ENCODE measurements around the gene LHX3.

The LHX3 gene

DNA sequence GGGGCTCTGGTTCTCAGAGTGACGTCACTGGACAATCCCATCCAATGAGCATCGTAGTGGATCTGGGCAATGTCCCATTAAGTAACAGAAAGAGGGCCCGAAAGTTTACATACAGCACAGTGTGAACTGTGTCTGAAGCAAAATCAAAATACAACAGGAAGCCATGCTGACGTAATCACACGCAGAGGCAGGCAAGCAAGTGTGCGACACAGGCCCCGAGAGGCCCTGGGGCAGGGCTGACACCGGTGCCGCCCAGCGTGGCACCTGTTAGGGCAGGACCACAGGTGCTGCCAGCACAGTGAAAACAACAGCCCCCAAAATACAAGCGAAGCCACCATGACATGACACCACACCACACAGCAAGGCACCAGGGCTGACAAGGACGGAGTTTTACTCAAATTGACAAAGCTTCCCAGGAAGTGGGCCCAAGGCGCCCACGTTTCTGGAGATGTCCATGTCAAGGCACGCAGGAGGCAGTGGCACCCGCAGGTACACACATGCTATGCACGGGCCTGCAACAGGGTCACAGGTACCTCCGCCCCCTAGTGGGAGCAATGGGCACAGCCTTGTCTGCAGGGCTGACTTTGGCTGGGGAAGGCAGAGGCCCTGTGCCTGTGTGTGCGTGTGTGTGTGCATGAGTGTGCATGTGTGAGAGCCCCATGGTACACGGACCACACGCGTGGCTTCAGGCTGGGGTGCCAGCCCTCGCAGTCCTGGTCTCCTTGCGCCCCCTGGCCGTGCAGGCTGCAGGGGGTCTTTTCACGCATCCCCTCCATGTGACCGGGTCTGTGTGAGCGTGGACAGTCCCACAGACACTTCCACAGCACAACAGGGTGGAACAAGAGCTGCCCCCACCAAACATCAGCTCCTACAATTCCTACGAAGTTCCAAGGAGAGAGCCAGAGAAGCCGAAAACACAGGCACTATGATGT lies 21.1 kb upstream of the LHX3 start:
- in situ Hi-C loops (cut with HindIII; ENCODE audit: low pct_ligation_motif_present, low sequenced_read_pairs), result no loop called here
- TF ChIP-seq, protein P1, sequence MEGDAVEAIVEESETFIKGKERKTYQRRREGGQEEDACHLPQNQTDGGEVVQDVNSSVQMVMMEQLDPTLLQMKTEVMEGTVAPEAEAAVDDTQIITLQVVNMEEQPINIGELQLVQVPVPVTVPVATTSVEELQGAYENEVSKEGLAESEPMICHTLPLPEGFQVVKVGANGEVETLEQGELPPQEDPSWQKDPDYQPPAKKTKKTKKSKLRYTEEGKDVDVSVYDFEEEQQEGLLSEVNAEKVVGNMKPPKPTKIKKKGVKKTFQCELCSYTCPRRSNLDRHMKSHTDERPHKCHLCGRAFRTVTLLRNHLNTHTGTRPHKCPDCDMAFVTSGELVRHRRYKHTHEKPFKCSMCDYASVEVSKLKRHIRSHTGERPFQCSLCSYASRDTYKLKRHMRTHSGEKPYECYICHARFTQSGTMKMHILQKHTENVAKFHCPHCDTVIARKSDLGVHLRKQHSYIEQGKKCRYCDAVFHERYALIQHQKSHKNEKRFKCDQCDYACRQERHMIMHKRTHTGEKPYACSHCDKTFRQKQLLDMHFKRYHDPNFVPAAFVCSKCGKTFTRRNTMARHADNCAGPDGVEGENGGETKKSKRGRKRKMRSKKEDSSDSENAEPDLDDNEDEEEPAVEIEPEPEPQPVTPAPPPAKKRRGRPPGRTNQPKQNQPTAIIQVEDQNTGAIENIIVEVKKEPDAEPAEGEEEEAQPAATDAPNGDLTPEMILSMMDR (IDR thresholded peaks at IDR 0.05; ENCODE audit: low read depth, low read length, missing control alignments), result peak; percentile 94
- H3K36me3 ChIP-seq (replicated peaks), result peaks cover 4% of the 10 kb centered on the region
- no peak overlapping the region for H3K27ac ChIP-seq
- H3K4me3 ChIP-seq (ENCODE audit: low read depth, low read length), result no peak overlapping the region
- H3K27me3 ChIP-seq (replicated peaks), result no peaks in the 10 kb centered on the region
- DNase-seq, result peak; percentile 41

DNA sequence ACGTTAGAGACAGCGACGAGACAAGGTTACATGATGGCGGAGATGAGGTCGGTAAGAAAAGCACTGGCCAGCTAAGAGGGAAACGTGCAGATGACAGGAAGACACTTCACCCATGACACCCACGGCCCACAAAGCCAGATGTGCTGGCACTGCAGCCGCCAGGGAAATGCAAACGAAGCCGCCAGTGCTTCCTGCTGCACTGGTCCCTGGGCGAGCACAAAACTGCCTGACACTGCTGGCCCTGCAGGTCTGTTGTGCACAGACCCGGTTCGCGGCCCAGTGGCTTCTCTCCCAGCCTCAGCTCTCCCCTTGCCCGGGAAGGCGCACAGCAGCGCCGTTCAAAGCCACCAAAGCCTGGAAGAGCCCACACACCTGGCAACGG lies 20.4 kb upstream of the LHX3 start:
- Histone ChIP-seq H3K4me3 (ENCODE audit: low read depth, low read length) (no peak overlapping the region), H3K27ac (no peak overlapping the region), H3K36me3 (replicated peaks) (peaks cover 4% of the 10 kb centered on the region), H3K27me3 (replicated peaks) (no peaks in the 10 kb centered on the region)
- TF ChIP-seq, protein P1 (IDR thresholded peaks at IDR 0.05; ENCODE audit: low read depth, low read length, missing control alignments), result no peak
- DNase-seq, result no peak
- in situ Hi-C loops (cut with HindIII; ENCODE audit: low pct_ligation_motif_present, low sequenced_read_pairs), result no loop called here

DNA sequence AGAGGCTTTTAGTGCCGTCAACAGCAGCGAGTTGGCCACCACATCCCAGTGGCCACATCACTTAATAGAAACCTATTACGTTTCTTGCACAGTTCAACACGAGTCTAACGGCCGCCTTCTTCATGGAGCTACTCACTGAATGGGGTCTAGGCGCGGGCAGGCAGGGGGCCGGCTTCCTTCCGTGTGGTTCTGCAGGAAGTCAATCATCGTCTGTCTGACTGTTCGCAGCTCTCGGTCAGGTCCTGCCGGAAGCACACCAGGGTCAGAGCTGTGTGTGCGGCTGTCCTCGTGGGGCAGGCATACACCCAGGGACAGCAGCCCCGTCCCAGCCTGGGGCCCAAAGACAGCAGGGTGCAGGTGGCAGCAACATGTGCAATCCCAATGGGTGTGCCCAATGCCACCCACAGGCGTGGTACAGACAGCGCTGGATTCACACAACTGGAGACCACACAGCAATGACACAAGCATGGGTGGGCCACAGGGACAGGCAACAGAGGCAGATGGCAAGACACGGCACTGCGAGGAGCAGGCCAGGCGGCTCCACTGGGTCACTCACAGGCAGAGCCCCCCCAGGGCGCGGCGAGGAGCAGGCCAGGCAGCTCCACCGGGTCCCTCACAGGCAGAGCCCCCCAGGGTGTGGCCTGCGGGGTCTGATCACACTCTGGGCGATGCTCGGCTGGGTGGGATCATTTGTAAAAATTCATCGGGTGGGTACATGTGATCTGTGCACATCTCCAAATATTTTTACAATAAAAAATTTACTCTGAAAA lies 19.1 kb upstream of the LHX3 start:
- Histone ChIP-seq H3K27me3 (replicated peaks) (no peaks in the 10 kb centered on the region), H3K36me3 (replicated peaks) (peaks cover 4% of the 10 kb centered on the region), H3K4me3 (ENCODE audit: low read depth, low read length) (no peak overlapping the region), H3K27ac (no peak overlapping the region)
- in situ Hi-C loops (cut with HindIII; ENCODE audit: low pct_ligation_motif_present, low sequenced_read_pairs), result no loop called here
- TF ChIP-seq, protein P1 (IDR thresholded peaks at IDR 0.05; ENCODE audit: low read depth, low read length, missing control alignments), result no peak
- DNase-seq, result no peak

DNA sequence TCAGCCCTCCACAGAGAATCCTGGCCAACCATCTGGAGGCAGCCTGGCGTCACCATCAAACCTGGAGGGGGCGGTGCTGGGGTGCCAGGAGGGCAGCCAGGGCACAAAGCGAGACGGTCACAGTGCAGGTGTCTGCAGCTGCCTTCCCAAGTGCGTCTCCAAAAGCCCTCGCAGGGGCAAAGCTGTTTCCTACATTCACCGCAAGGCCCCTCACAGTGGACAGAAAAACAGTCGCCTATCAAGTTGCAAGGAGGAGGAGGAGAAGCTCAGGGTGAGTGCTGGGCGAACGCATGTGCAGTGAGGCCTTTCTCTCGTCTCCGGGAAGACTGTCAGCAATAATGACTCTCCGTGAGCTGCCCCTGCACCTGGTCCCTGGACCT lies 18.0 kb upstream of the LHX3 start:
- TF ChIP-seq, protein P1 (IDR thresholded peaks at IDR 0.05; ENCODE audit: low read depth, low read length, missing control alignments), result no peak
- no peak for DNase-seq
- peaks cover 4% of the 10 kb centered on the region for H3K36me3 ChIP-seq (replicated peaks)
- no peak overlapping the region for H3K4me3 ChIP-seq (ENCODE audit: low read depth, low read length)
- H3K27ac ChIP-seq, result no peak overlapping the region
- H3K27me3 ChIP-seq (replicated peaks), result no peaks in the 10 kb centered on the region
- in situ Hi-C loops (cut with HindIII; ENCODE audit: low pct_ligation_motif_present, low sequenced_read_pairs), result no loop called here

GRCh38 chr9:136222166-136222905 lies 17.4 kb upstream of the LHX3 start:
- Histone ChIP-seq H3K36me3 (replicated peaks) (peaks cover 4% of the 10 kb centered on the region), H3K27ac (no peak overlapping the region), H3K4me3 (ENCODE audit: low read depth, low read length) (no peak overlapping the region), H3K27me3 (replicated peaks) (no peaks in the 10 kb centered on the region)
- TF ChIP-seq, protein P1 (IDR thresholded peaks at IDR 0.05; ENCODE audit: low read depth, low read length, missing control alignments), result no peak
- in situ Hi-C loops (cut with HindIII; ENCODE audit: low pct_ligation_motif_present, low sequenced_read_pairs), result no loop called here
- no peak for DNase-seq
